Heart right ventricle (tissue), 16 donors: ENCODE measurements around the gene ZBTB48. TPM values are rescaled to one million over a fixed set of nuclear protein-coding genes. Genes with fewer than 3 reads are reported as not detected.

ENCODE experiments used
- ATAC-seq, 8 donors: fragments of 200-7000 bp; cut with Tn5 transposase; one replicate each; pipeline ENCODE4 v1.9.1; 2020; ENCODE audit warnings: mild to moderate bottlenecking in 8 of 8, moderate library complexity in 8 of 8, moderate number of reproducible peaks in 1 of 8
- DNase-seq, 2 donors: peaks; one replicate each; pipeline ENCODE4 v3.0.0-alpha.2; 2020
- H3K27ac ChIP-seq, 10 donors: fragments of 200-600 bp; sonication (generic) in 2 of 10; one replicate each; pipeline versions ENCODE4 v1.5.0 to v1.8.0; 2020 to 2022; ENCODE audit warnings: mild to moderate bottlenecking in 3 of 10
- H3K27me3 ChIP-seq, 7 donors: fragments of 200-600 bp; one replicate each; pipeline ENCODE4 v1.8.0; 2021 to 2022; ENCODE audit warnings: mild to moderate bottlenecking in 2 of 7
- H3K36me3 ChIP-seq, 9 donors: fragments of 200-600 bp; sonication (generic) in 1 of 9; one replicate each; pipeline versions ENCODE4 v1.5.0 to v1.8.0; 2020 to 2022; ENCODE audit warnings: mild to moderate bottlenecking in 2 of 9
- H3K4me1 ChIP-seq, 9 donors: fragments of 200-600 bp; sonication (generic) in 1 of 9; one replicate each; pipeline versions ENCODE4 v1.5.0 to v1.8.0; 2020 to 2022; ENCODE audit warnings: mild to moderate bottlenecking in 4 of 9
- H3K4me3 ChIP-seq, 10 donors: fragments of 200-600 bp; sonication (generic) in 2 of 10; one replicate each; pipeline versions ENCODE4 v1.5.0 to v1.8.0; 2020 to 2022; ENCODE audit warnings: mild to moderate bottlenecking in 7 of 10, moderate library complexity in 2 of 10
- H3K9me3 ChIP-seq, 11 donors: fragments of 200-600 bp in 10 of 11; sonication (generic) in 2 of 11; one replicate each; pipeline versions ENCODE4 v1.5.0 to v1.8.0; 2013 to 2022; ENCODE audit warnings: mild to moderate bottlenecking in 2 of 11, control low read depth in 1 of 11, moderate library complexity in 1 of 11
- CTCF ChIP-seq, 9 donors: fragments of 200-600 bp; sonication (generic) in 2 of 9; IDR thresholded peaks; one replicate each; pipeline versions ENCODE4 v1.5.0 to v1.8.0; 2021 to 2022; ENCODE audit warnings: antibody characterized with exemption in 9 of 9, mild to moderate bottlenecking in 5 of 9, moderate library complexity in 1 of 9
- WGBS, 2 donors: extraction: QIAGEN DNeasy Blood & Tissue Kit; methylation state at CpG; one replicate each; pipeline ENCODE4 v1.1.7; 2013; ENCODE audit warnings: inconsistent platforms in 1 of 2; 5-methylcytosine and 5-hydroxymethylcytosine counted together
- intact Hi-C, 10 donors: fragments of 100-400 bp; cut with DNase I; formaldehyde crosslinking; loops; one replicate each; pipeline versions ENCODE4 v1.11.1 to v1.14.2; 2022
- polyA plus RNA-seq, 2 donors: library from polyadenylated mRNA; stranded (reverse); fragments of 200-250 nt; gene quantifications; one replicate each; pipeline ENCODE4 v1.2.3, GENCODE V29; 2013
- total RNA-seq, 10 donors: library from RNA; stranded (reverse); fragmentation: NEBNext Ultra II Directional in 3 of 10; extraction: Animal tissue kit (Norgen Biotek cat#: 25700) in 3 of 10; gene quantifications; one replicate each; pipeline versions ENCODE4 v1.2.1 to v1.2.4, GENCODE V29; 2021 to 2023
- donor health status: Arrhythmogenic right ventricular cardiomyopathy.
- donor health status: ischemic (EF 13 %, LVEDD 7.1; RV severe dilation, severe dysfunction).
- donor health status: healthy with polysubstance abuse.
- donor health status: DM: no; HTN: yes; CAD: no.
- donor health status: DM: no; HTN: no; CAD: no.
- donor health status: ischemic (EF 25% LVEDD 6.9; RV normal size, moderate dysfunction).
- donor health status: ischemic (EF 25% LVEDD 5.7; RV mildly dilated, moderate dysfunction).
- donor health status: healthy.
- donor health status: DM: yes; HTN: yes; CAD: no.
- donor health status: Ischemic cardiomyopathy.
- donor health status: ischemic (EF 35%, LVEDD 5.7; RV mildly dilated, moderate dysfunction).
- donor health status: nonischemic (EF 11% LVEDD 7.7; RV severe dilation, severe dysfunction).
- donor health status: DM: yes; HTN: yes; CAD: no.
- donor health status: PGD.
- donor health status: ischemic (EF 29% LVEDD 5.4; RV normal size, mild dysfunction).
- donor health status: nonischemic (EF 23%, LVEDD 6.1; RV moderate dilation, normal function).

The ZBTB48 gene
- total and polyA plus RNA-seq, 12 donors = 7.3 to 41.5 (median 12.4) TPM

- Histone ChIP-seq H3K4me1 (peaks cover 26 to 88% (median 68%) of the 10 kb centered on the region in 9 donors), H3K27me3 (no peaks in the 10 kb centered on the region), H3K27ac (peak overlapping the region in 6 of 10 donors; percentile 12 to 62 (median 26)), H3K4me3 (no peak overlapping the region), H3K36me3 (peaks cover 0 to 100% (median 72%) of the 10 kb centered on the region in 9 donors), H3K9me3 (no peaks in the 10 kb centered on the region)
- intact Hi-C loops = no loop called here
- no peak for TF ChIP-seq CTCF (IDR thresholded peaks at IDR 0.05)
- WGBS, 2 donors = 24 to 37% methylated on average over 5 of the region's 5 CpGs
- ATAC-seq (peak in 5 of 8 donors; percentile 5 to 50 (median 29)), DNase-seq (peak in 1 of 2 donors; percentile 40)
These were observed 12.6 kb downstream of the ZBTB48 start for GRCh38 chr1:6592441-6592840.

DNA sequence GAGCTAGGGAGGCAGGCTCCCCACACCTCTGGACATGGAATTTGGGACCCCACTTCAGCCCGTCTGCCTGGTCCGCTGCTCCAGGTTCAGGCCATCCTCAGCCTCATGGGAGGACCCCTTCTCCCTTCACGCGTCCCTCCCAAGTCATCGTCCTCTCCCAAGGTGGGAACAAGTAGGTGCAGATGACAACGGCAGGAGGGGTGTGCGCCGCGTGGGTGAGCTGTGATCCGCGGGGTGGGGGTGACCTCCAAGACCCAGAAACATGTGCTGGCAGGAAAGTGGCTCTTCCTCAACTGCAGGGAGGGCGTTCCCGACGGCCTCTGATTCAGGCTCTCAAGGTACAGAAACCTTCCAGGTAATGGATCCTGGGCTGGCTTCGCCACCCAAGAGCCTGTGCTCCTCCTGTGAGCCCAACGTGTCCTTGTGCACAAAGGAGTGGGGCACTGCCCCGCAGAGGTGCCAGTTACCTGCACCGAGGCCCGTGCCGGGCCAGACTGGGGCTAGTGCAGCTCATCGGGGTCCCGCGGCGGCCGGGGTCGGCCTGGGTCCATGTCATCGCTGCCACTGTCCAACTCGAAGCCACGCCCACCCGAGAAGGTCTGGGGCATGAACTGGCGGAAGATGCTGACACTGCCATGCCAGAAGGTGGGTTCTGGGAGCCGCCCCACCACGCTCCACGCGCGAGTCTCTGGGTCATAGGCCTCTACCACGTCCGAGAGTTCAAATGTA, 13.2 kb downstream of the ZBTB48 start:
- WGBS, 2 donors = 92% methylated on average over 38 of the region's 38 CpGs
- peaks cover 0 to 100% (median 72%) of the 10 kb centered on the region in 9 donors for H3K36me3 ChIP-seq
- peaks cover 28 to 88% (median 68%) of the 10 kb centered on the region in 9 donors for H3K4me1 ChIP-seq
- ATAC-seq (no peak), DNase-seq (no peak)
- H3K27ac ChIP-seq = peak overlapping the region in 3 of 10 donors; percentile 15 to 62 (median 41)
- no peak for TF ChIP-seq CTCF (IDR thresholded peaks at IDR 0.05)
- intact Hi-C loops = no loop called here
- H3K4me3 ChIP-seq = no peak overlapping the region
- H3K9me3 ChIP-seq = no peaks in the 10 kb centered on the region
- H3K27me3 ChIP-seq = no peaks in the 10 kb centered on the region

DNA sequence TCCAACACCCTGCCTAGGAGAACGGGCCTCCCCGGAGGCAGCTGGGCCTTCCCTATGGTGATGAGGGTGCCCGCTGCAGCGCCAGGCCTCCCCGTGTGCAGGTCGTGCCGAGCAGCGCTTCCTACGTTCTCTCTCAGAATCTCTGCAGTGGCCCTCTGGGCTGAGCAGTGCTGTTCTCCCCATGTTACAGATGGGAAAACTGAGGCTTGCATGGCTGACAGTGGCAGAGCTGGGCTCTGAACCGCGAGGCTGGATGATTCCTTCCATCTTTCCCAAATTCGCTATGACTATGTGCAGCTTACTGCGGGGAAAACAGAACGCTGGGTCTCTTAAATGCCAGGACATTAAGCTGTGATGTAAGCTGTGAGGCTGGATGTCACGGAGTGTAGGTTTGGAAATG, 14.0 kb downstream of the ZBTB48 start:
- peaks cover 0 to 100% (median 79%) of the 10 kb centered on the region in 9 donors for H3K36me3 ChIP-seq
- intact Hi-C loops = no loop called here
- ATAC-seq (no peak), DNase-seq (no peak)
- H3K9me3 ChIP-seq = no peaks in the 10 kb centered on the region
- WGBS, 2 donors = 95 to 96% methylated on average over 15 of the region's 15 CpGs
- no peak overlapping the region for H3K4me3 ChIP-seq
- peaks cover 24 to 88% (median 68%) of the 10 kb centered on the region in 9 donors for H3K4me1 ChIP-seq
- H3K27ac ChIP-seq = no peak overlapping the region
- no peak for TF ChIP-seq CTCF (IDR thresholded peaks at IDR 0.05)
- no peaks in the 10 kb centered on the region for H3K27me3 ChIP-seq

- intact Hi-C loops = no loop called here
- Histone ChIP-seq H3K4me3 (no peak overlapping the region), H3K27ac (no peak overlapping the region), H3K36me3 (peaks cover 0 to 97% (median 70%) of the 10 kb centered on the region in 9 donors), H3K27me3 (no peaks in the 10 kb centered on the region), H3K9me3 (no peaks in the 10 kb centered on the region), H3K4me1 (peaks cover 22 to 88% (median 71%) of the 10 kb centered on the region in 9 donors)
- DNase-seq (no peak), ATAC-seq (no peak)
- TF ChIP-seq CTCF (IDR thresholded peaks at IDR 0.05) = no peak
- WGBS, 2 donors = 84 to 86% methylated on average over 11 of the region's 11 CpGs
These were observed 15.4 kb downstream of the ZBTB48 start for GRCh38 chr1:6594977-6595740.
